Lower leg skin (tissue), 3 donors: ENCODE results near the gene WIZ.

Experiments used
- CTCF ChIP-seq, 3 donors: fragments of 450-650 bp; IDR thresholded peaks; one replicate each; pipeline ENCODE4 v1.5.1; 2016; ENCODE audit warnings: antibody characterized with exemption in 3 of 3, mild to moderate bottlenecking in 3 of 3, moderate library complexity in 2 of 3
- POLR2A ChIP-seq, 2 donors: fragments of 450-650 bp; IDR thresholded peaks; one replicate each; pipeline ENCODE4 v1.6.1; 2016 to 2017; ENCODE audit warnings: antibody characterized with exemption in 2 of 2, mild to moderate bottlenecking in 1 of 2, moderate library complexity in 1 of 2

GRCh38 chr19:15423130-15423529 is 26.6 kb downstream of the WIZ start:
- no peak for TF ChIP-seq CTCF (IDR thresholded peaks at IDR 0.05)
- no peak for TF ChIP-seq POLR2A (IDR thresholded peaks at IDR 0.05)
